ENCODE results near the gene PRR16. TPM values are rescaled to one million over a fixed set of nuclear protein-coding genes. Genes with fewer than 3 reads are reported as not detected.

PRR16 gene
- total RNA-seq, 1 experiment from 2014 or later, result not detected

- H3K27ac ChIP-seq (ENCODE audit: low read depth, low read length, poor library complexity, severe bottlenecking), result no peak overlapping the region
- CTCF ChIA-PET, result no interaction called here
- H3K27me3 ChIP-seq (replicated peaks; ENCODE audit: insufficient read depth, low read depth, low read length, poor library complexity), result no peaks in the 10 kb centered on the region
- no TSS peak for BruUV-seq (replicated peaks)
- no peaks in the 10 kb centered on the region for H3K4me1 ChIP-seq (ENCODE audit: insufficient read depth, low read length, poor library complexity, severe bottlenecking)
- intact Hi-C loops (cut with micrococcal nuclease; ENCODE audit: unreplicated experiment), result no loop called here
- no peaks in the 10 kb centered on the region for H3K9me3 ChIP-seq (ENCODE audit: low read depth, low read length, poor library complexity, severe bottlenecking)
- TF ChIP-seq CTCF (conservative IDR thresholded peaks at IDR 0.05; ENCODE audit: low read depth, low read length) (no peak), EZH2 (IDR thresholded peaks at IDR 0.05; ENCODE audit: borderline replicate concordance, low read depth, low read length, poor library complexity, severe bottlenecking) (no peak)
- H3K36me3 ChIP-seq (ENCODE audit: insufficient read depth, low read length, poor library complexity, severe bottlenecking), result no peaks in the 10 kb centered on the region
- POLR2A ChIA-PET (ENCODE audit: low non-redundant PET), result no interaction called here
- peak; percentile 78 for DNase-seq (ENCODE audit: low spot score)
- no peak overlapping the region for H3K4me3 ChIP-seq (ENCODE audit: low read depth, low read length, poor library complexity, severe bottlenecking)
These were observed 18.0 kb upstream of the PRR16 start for GRCh38 chr5:120446068-120446492.

GRCh38 chr5:120446901-120447300, 17.2 kb upstream of the PRR16 start:
- Histone ChIP-seq H3K4me1 (ENCODE audit: insufficient read depth, low read length, poor library complexity, severe bottlenecking) (no peaks in the 10 kb centered on the region), H3K27ac (ENCODE audit: low read depth, low read length, poor library complexity, severe bottlenecking) (no peak overlapping the region), H3K9me3 (ENCODE audit: low read depth, low read length, poor library complexity, severe bottlenecking) (no peaks in the 10 kb centered on the region), H3K4me3 (ENCODE audit: low read depth, low read length, poor library complexity, severe bottlenecking) (no peak overlapping the region), H3K36me3 (ENCODE audit: insufficient read depth, low read length, poor library complexity, severe bottlenecking) (no peaks in the 10 kb centered on the region), H3K27me3 (replicated peaks; ENCODE audit: insufficient read depth, low read depth, low read length, poor library complexity) (no peaks in the 10 kb centered on the region)
- no peak for TF ChIP-seq CTCF (conservative IDR thresholded peaks at IDR 0.05; ENCODE audit: low read depth, low read length)
- TF ChIP-seq EZH2 (IDR thresholded peaks at IDR 0.05; ENCODE audit: borderline replicate concordance, low read depth, low read length, poor library complexity, severe bottlenecking), result no peak
- intact Hi-C loops (cut with micrococcal nuclease; ENCODE audit: unreplicated experiment), result no loop called here
- ChIA-PET POLR2A (ENCODE audit: low non-redundant PET) (no interaction called here), CTCF (no interaction called here)
- DNase-seq (ENCODE audit: low spot score), result no peak
- no TSS peak for BruUV-seq (replicated peaks)

GRCh38 chr5:120447706-120448239, 16.3 kb upstream of the PRR16 start:
- H3K36me3 ChIP-seq (ENCODE audit: insufficient read depth, low read length, poor library complexity, severe bottlenecking), result no peaks in the 10 kb centered on the region
- CTCF ChIA-PET, result no interaction called here
- H3K4me1 ChIP-seq (ENCODE audit: insufficient read depth, low read length, poor library complexity, severe bottlenecking), result no peaks in the 10 kb centered on the region
- no peak overlapping the region for H3K4me3 ChIP-seq (ENCODE audit: low read depth, low read length, poor library complexity, severe bottlenecking)
- H3K27ac ChIP-seq (ENCODE audit: low read depth, low read length, poor library complexity, severe bottlenecking), result no peak overlapping the region
- TF ChIP-seq CTCF (conservative IDR thresholded peaks at IDR 0.05; ENCODE audit: low read depth, low read length) (no peak), EZH2 (IDR thresholded peaks at IDR 0.05; ENCODE audit: borderline replicate concordance, low read depth, low read length, poor library complexity, severe bottlenecking) (no peak)
- no peaks in the 10 kb centered on the region for H3K9me3 ChIP-seq (ENCODE audit: low read depth, low read length, poor library complexity, severe bottlenecking)
- POLR2A ChIA-PET (ENCODE audit: low non-redundant PET), result no interaction called here
- no peak for DNase-seq (ENCODE audit: low spot score)
- BruUV-seq (replicated peaks), result no TSS peak
- intact Hi-C loops (cut with micrococcal nuclease; ENCODE audit: unreplicated experiment), result no loop called here
- no peaks in the 10 kb centered on the region for H3K27me3 ChIP-seq (replicated peaks; ENCODE audit: insufficient read depth, low read depth, low read length, poor library complexity)
